K562 (cell line): ENCODE data around the gene DCLK1. TPM values are rescaled to one million over a fixed set of nuclear protein-coding genes. Genes with fewer than 3 reads are reported as not detected.

Source experiments
- ATAC-seq: fragments of 200-7000 bp; cut with Tn5 transposase; 3 replicates; pipeline ENCODE4 v1.9.1; 2020; ENCODE audit warnings: moderate library complexity
- BruUV-seq: library from RNA; stranded (reverse); fragments of 400-500 nt; replicated peaks from 2 replicates; lab custom pipeline; 2021; lab: Mats Ljungman, UMichigan
- CTCF ChIA-PET: fragments of 300-600 bp; formaldehyde crosslinking; extraction: SDS; loops from one replicate; lab custom pipeline; 2021; ENCODE audit warnings: low intra/inter-chr PET ratio; lab: Yijun Ruan, JAX
- POLR2A ChIA-PET: fragments of 300-600, 350-650 bp; sonication (Branson Sonifier 250); formaldehyde crosslinking; extraction: SDS; loops from one replicate; lab custom pipeline; 2021; ENCODE audit warnings: antibody characterized with exemption, inconsistent platforms; lab: Yijun Ruan, JAX
- DNase-seq, 4 experiments: peaks; one replicate each; pipeline versions ENCODE4 v3.0.0 to v3.0.0-alpha.2; 2011 to 2018; ENCODE audit warnings: low spot score in 3 of 4, mixed read lengths in 3 of 4; ENCODE audit errors: extremely low read depth in 1 of 4
- FAIRE-seq: peaks from 2 replicates; lab custom pipeline; 2011; peaks lifted over from hg19 to GRCh38; lab: Jason Lieb, UNC
- H2AFZ ChIP-seq: 2 replicates; pipeline ENCODE4 v1.6.0; 2011; ENCODE audit warnings: low read depth, low read length, control low read depth, inconsistent platforms
- H3K27ac ChIP-seq: fragments of 200-600 bp; 3 replicates; pipeline ENCODE4 v1.8.0; 2011; ENCODE audit warnings: low read depth, mild to moderate bottlenecking, control low read depth, inconsistent platforms, low read length, moderate library complexity, mixed read lengths; ENCODE audit errors: extremely low read depth
- H3K27me3 ChIP-seq, 2 experiments: fragments of 300-600 bp in 1 of 2; 2 replicates in 1 of 2; 3 replicates in 1 of 2; pipeline versions ENCODE4 v1.6.0 to v1.8.0; 2011; ENCODE audit warnings: inconsistent platforms in 2 of 2, low read length in 2 of 2, mild to moderate bottlenecking in 1 of 2, mixed read lengths in 1 of 2, moderate library complexity in 1 of 2; ENCODE audit not compliant: control insufficient read depth in 2 of 2, insufficient read depth in 2 of 2
- H3K36me3 ChIP-seq: fragments of 300-600 bp; 3 replicates; pipeline ENCODE4 v1.8.0; 2011; ENCODE audit warnings: mild to moderate bottlenecking, low read length, inconsistent platforms; ENCODE audit not compliant: control insufficient read depth, insufficient read depth
- H3K4me1 ChIP-seq, 2 experiments: fragments of 200-600 bp in 1 of 2; replicated peaks in 1 of 2; 2 replicates in 1 of 2; 3 replicates in 1 of 2; pipeline versions ENCODE4 v1.5.1 to v1.8.0; 2011; ENCODE audit warnings: inconsistent platforms in 2 of 2, low read length in 2 of 2, mild to moderate bottlenecking in 1 of 2, mixed read lengths in 1 of 2, moderate library complexity in 1 of 2; ENCODE audit not compliant: control insufficient read depth in 2 of 2, insufficient read depth in 2 of 2
- H3K4me2 ChIP-seq: 2 replicates; pipeline ENCODE4 v1.6.1; 2011; ENCODE audit warnings: low read length, control low read depth, inconsistent platforms, mixed read lengths; ENCODE audit not compliant: insufficient read depth
- H3K4me3 ChIP-seq: fragments of 200-600 bp; sonication (generic), shearing (Covaris generic); 2 replicates; pipeline ENCODE4 v1.5.1; 2016; ENCODE audit warnings: control low read depth, inconsistent platforms
- H3K79me2 ChIP-seq: fragments of 200-600 bp; 3 replicates; pipeline ENCODE4 v1.8.0; 2011; ENCODE audit warnings: low read length, inconsistent platforms; ENCODE audit not compliant: control insufficient read depth, insufficient read depth
- H3K9ac ChIP-seq, 2 experiments: 2 replicates each; pipeline versions ENCODE4 v1.6.0 to v1.6.1; 2011; ENCODE audit warnings: low read depth in 2 of 2, low read length in 2 of 2, control low read depth in 1 of 2, inconsistent platforms in 1 of 2, mild to moderate bottlenecking in 1 of 2, mixed read lengths in 1 of 2; ENCODE audit not compliant: insufficient read depth in 1 of 2
- H3K9me1 ChIP-seq: one replicate; pipeline ENCODE4 v1.6.0; 2011; ENCODE audit warnings: inconsistent platforms, mild to moderate bottlenecking, low read length, moderate library complexity; ENCODE audit not compliant: control insufficient read depth, insufficient read depth
- H3K9me3 ChIP-seq: replicated peaks from 2 replicates; pipeline ENCODE4 v1.5.1; 2011; ENCODE audit warnings: low read depth, low read length, inconsistent platforms; ENCODE audit not compliant: control insufficient read depth, insufficient read depth
- H4K20me1 ChIP-seq: replicated peaks from 2 replicates; pipeline ENCODE4 v1.6.1; 2011; ENCODE audit warnings: low read length, inconsistent platforms, mixed read lengths; ENCODE audit not compliant: control insufficient read depth, insufficient read depth
- ASH1L ChIP-seq: fragments of 450-650 bp; IDR thresholded peaks from 2 replicates; pipeline ENCODE4 v1.6.1; 2018; ENCODE audit warnings: borderline replicate concordance, mild to moderate bottlenecking, low read depth; ENCODE audit not compliant: partially characterized antibody
- CBX8 ChIP-seq: fragments of 200-600 bp; sonication (generic); IDR thresholded peaks from 2 replicates; pipeline ENCODE4 v1.6.1; 2012; ENCODE audit warnings: borderline replicate concordance, mixed run types, low read depth, mild to moderate bottlenecking, moderate library complexity, mixed read lengths, low read length, control low read depth, inconsistent platforms; ENCODE audit not compliant: poor library complexity, severe bottlenecking; ENCODE audit errors: extremely low read depth
- DLX4 ChIP-seq: fragments of 250-450 bp; sonication (Bioruptor Pico); IDR thresholded peaks from 2 replicates; pipeline ENCODE4 v1.6.1; 2021; ENCODE audit warnings: mild to moderate bottlenecking
- HDGF ChIP-seq: fragments of 450-650 bp; IDR thresholded peaks from 2 replicates; pipeline ENCODE4 v1.6.1; 2016
- HLTF ChIP-seq: fragments of 450-650 bp; IDR thresholded peaks from 2 replicates; pipeline ENCODE4 v1.6.1; 2016
- NELFE ChIP-seq: IDR thresholded peaks from 2 replicates; pipeline ENCODE4 v1.6.1; 2011; ENCODE audit warnings: mild to moderate bottlenecking; ENCODE audit not compliant: insufficient read depth, insufficient read length
- NFIX ChIP-seq: fragments of 250-450 bp; sonication (Bioruptor Pico); IDR thresholded peaks from 2 replicates; pipeline ENCODE4 v1.4.0; 2020; ENCODE audit warnings: low read depth, mild to moderate bottlenecking, moderate library complexity
- RBM34 ChIP-seq: fragments of 200-400 bp; formaldehyde crosslinking; IDR thresholded peaks from 2 replicates; pipeline ENCODE4 v1.6.1; 2018; ENCODE audit warnings: low read length, borderline replicate concordance; ENCODE audit not compliant: insufficient read depth
- SMAD4 ChIP-seq: fragments of 250-450 bp; sonication (Bioruptor Pico); conservative IDR thresholded peaks from 2 replicates; pipeline ENCODE4 v1.8.0; 2021; ENCODE audit warnings: inconsistent platforms, mild to moderate bottlenecking, moderate library complexity
- TARDBP ChIP-seq: fragments of 450-650 bp; IDR thresholded peaks from 2 replicates; pipeline ENCODE4 v1.6.1; 2016
- ZFP1 ChIP-seq: fragments of 450-650 bp; formaldehyde crosslinking; IDR thresholded peaks from 2 replicates; pipeline ENCODE4 v1.4.0; 2020; ENCODE audit warnings: mild to moderate bottlenecking, mixed read lengths
- ZKSCAN8 ChIP-seq: fragments of 200-800 bp; sonication (Bioruptor generic); IDR thresholded peaks from 2 replicates; pipeline ENCODE4 v1.6.1; 2016; ENCODE audit warnings: missing genetic modification characterization, missing compliant biosample characterization
- ZZZ3 ChIP-seq: fragments of 450-650 bp; IDR thresholded peaks from 2 replicates; pipeline ENCODE4 v1.6.1; 2016; ENCODE audit warnings: antibody characterized with exemption, mild to moderate bottlenecking, moderate library complexity
- WGBS: fragments of 100-300 bp; shearing (Covaris generic); methylation state at CpG from one replicate; pipeline ENCODE4 v1.1.6; 2016; ENCODE audit warnings: low coverage, mixed read lengths; ENCODE audit not compliant: insufficient coverage; ENCODE audit errors: missing lambda C conversion rate; 5-methylcytosine and 5-hydroxymethylcytosine counted together
- in situ Hi-C: fragments of 300-500 bp; cut with MboI; formaldehyde crosslinking; loops from 4 replicates; pipeline ENCODE4 v1.15.0; 2018; ENCODE audit warnings: inconsistent platforms, mixed read lengths
- intact Hi-C: fragments of 100-400 bp; cut with micrococcal nuclease; formaldehyde crosslinking; loops from 2 replicates; pipeline ENCODE4 v1.14.2; 2022
- polyA plus RNA-seq, 8 experiments: library from polyadenylated mRNA; depleted of rRNA in 4 of 8; stranded (reverse) in 5 of 8; unstranded in 3 of 8; fragments of >200 nt; fragmentation: Nextera tagmentation in 2 of 8; fragmentation: Illumina TruSeq in 1 of 8; extraction: Ambion mirVana in 2 of 8; extraction: Trizol in 1 of 8; gene quantifications; 2 replicates each; pipeline versions ENCODE4 v1.2.1 to v1.2.3, GENCODE V29; 2011 to 2014; ENCODE audit warnings: inconsistent platforms in 1 of 8, missing spikeins in 1 of 8
- total RNA-seq, 7 experiments: library from RNA; depleted of rRNA in 6 of 7; stranded (reverse); fragments of >200 nt in 6 of 7; fragmentation: Illumina TruSeq in 2 of 7; extraction: Trizol in 2 of 7; gene quantifications; 2 replicates each; pipeline versions ENCODE4 v1.2.1 to v1.2.3, GENCODE V29; 2011 to 2021; ENCODE audit warnings: low replicate concordance in 1 of 7

DCLK1 gene
- total and polyA plus RNA-seq, 9 of the 15 experiments (the other 6 are each of a cell fraction or from before 2014, with no cell fraction given), result 0.07 TPM; not detected in 8

- no peaks in the 10 kb centered on the region for H3K27me3 ChIP-seq
- WGBS, result 0% methylated on average over 8 of the region's 8 CpGs
- no peak overlapping the region for H2AFZ ChIP-seq
- intact Hi-C loops (no loop called here), in situ Hi-C loops (no loop called here)
- DNase-seq (no peak), FAIRE-seq (no peak), ATAC-seq (no peak)
- ChIA-PET CTCF (no interaction called here), POLR2A (interaction anchor here (0.7 kb wide), 1 partner anchor 317 kb away, joined by 3 read pairs; no protein-coding TSS in a partner anchor)
- H3K9ac ChIP-seq, result no peak overlapping the region
- no peaks in the 10 kb centered on the region for H3K79me2 ChIP-seq
- TF ChIP-seq ZKSCAN8 (CRISPR knock-in tag) (no peak), TARDBP (no peak), CBX8 (no peak), HLTF (no peak), NELFE (no peak), NFIX (CRISPR knock-in tag) (no peak), ASH1L (no peak), HDGF (no peak), ZZZ3 (no peak), SMAD4 (CRISPR knock-in tag) (no peak), DLX4 (CRISPR knock-in tag) (no peak), ZFP1 (CRISPR knock-in tag) (no peak), RBM34 (no peak)
- H3K36me3 ChIP-seq, result no peaks in the 10 kb centered on the region
- H3K4me2 ChIP-seq, result no peak overlapping the region
- H3K9me1 ChIP-seq, result no peaks in the 10 kb centered on the region
- H3K4me3 ChIP-seq, result no peak overlapping the region
- BruUV-seq, result no TSS peak
- no peaks in the 10 kb centered on the region for H4K20me1 ChIP-seq
- H3K27ac ChIP-seq, result no peak overlapping the region
- H3K9me3 ChIP-seq, result no peaks in the 10 kb centered on the region
- no peaks in the 10 kb centered on the region for H3K4me1 ChIP-seq
These were observed 100.4 kb downstream of the DCLK1 start for GRCh38 chr13:36030670-36031331.
